ENCODE results near the gene DRGX.

The DRGX gene

DNA sequence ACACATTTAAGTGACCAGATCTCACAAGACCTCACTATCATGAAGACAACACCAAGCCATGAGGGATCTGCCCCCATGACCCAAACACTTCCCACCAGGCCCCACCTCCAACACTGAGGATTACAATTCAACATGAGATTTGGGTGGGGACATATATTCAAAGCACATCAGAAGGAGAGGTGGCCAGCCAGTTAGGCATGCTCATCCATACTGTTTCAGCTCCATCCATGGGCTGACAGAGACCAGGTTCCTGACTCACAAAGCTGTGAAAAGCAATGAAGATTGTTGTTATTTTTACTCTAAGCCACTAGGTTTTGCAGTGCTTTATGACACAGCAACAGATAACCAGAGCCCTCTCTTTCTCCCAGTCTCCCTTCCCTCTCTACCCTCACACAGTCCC, 60.9 kb downstream of the DRGX start:
- no peak for DNase-seq

DNA sequence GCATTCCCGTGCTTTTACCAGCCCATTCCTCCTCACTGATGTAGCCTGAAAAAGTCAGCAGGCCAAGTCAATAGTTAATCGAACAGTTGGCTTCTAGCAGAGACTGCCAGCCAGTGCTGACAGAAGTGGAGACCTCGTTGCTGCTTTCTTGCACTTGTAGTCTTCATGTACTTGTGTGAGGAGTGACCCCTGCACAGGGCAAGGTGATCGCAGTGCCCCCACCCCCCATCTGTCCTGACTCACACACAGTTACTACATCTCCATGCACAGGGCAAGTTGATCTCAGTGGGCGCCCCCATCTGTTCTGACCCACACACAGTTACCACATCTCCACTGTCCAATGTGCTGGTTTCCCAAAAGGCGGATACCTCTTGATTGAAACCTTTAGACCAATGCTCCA, 62.7 kb downstream of the DRGX start:
- no peak for DNase-seq

DNA sequence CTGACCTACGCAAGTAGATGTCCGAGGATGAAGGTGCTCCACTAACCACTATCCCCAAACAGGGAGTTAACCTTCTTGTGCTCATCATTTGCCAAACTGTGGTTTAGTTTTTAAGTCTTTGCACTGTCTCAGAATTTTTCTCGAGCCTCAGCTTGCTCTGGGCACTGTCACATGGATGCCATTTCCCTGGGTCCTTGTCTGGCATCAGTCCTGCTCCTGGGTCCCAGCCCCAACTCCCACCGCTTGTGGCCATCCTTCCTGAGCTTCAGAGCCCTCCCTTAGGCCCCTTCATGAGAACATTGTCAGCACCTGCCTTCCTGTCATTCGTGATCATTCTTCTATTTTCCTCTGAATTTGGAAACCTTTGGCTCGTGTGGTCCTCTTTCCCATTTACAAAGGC, 63.1 kb downstream of the DRGX start:
- DNase-seq = no peak

DNA sequence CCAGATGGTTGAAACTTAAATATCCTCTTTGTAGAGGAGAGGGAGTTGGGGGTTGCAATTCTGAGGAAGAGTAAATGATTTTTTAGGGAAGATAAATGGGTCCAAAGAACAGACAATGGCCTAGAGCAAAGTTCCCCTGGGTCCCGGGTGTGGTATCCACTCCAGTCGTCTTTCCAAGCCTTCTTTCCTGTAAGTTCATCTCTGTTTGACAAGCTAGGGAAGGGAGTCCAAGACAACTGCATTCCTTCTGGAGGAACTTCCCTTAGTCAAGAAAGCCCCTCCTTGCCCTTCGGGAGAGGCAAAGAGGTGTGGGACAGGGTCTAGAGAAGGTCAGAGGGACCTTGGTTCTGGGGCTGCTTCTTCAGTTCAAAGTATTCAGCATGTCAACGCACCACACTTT, 63.6 kb downstream of the DRGX start:
- DNase-seq = no peak

DNA sequence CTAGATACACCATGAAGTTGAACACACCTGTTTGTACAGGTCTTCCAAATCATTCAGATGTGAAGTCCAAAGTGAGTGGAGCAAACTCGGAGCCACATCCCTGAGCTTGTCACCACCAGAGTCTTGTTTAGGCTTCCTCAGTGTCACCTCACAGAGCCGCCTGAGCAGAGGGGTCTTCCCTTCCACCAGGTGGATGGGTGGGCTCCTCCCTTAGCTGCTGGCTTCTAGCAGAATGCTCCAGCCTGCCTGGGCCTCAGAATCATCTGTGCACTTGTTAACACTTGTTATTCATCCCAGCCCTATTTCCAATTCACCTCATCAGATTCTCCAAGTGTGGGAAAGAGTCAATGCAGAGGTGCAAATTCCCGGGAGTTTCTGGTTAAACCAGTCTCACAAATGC, 64.5 kb downstream of the DRGX start:
- no peak for DNase-seq

DNA sequence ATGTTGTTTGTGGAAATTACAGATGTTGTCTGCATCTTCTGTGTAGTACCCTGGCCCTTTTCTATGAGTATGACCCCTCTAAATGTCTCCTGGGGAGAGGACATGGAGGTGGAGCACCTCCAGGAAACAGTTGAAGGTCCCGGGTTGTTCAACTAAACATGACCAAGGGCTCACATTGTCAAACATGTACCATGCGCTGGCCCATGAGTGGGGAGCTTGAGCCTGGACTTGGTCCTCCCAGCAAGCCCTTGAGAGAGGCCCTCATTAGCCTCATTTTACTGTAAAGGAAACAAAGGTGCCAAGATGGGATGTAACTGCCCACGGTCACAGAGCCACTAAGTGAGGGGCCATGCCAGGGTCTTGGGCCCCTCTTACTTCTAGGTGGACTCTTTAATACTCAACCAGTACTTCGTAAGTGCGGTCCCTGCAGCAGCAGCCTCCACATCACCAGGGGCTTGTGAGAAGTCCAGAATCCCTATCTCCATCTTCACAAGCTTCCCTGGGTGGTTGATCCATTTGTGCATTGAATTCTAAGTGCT, 65.7 kb downstream of the DRGX start:
- DNase-seq = no peak

DNA sequence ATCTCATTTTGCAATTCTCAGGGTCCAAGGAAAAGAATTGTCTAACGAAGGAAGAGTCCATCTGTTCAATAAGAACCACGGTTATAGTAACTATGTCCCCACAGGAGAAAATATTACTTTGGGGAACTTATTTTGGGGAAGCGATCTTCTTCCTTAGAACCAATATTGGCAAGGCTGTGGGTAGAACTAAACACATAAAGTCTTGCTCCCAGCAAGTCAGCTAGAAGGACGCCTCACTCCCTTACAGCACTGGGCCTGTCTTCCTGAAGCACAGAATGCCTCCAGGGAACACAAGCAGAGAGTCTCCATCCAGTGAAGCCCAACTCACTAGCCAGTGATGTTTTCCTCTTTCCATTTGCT, 66.8 kb downstream of the DRGX start:
- no peak for DNase-seq

DNA sequence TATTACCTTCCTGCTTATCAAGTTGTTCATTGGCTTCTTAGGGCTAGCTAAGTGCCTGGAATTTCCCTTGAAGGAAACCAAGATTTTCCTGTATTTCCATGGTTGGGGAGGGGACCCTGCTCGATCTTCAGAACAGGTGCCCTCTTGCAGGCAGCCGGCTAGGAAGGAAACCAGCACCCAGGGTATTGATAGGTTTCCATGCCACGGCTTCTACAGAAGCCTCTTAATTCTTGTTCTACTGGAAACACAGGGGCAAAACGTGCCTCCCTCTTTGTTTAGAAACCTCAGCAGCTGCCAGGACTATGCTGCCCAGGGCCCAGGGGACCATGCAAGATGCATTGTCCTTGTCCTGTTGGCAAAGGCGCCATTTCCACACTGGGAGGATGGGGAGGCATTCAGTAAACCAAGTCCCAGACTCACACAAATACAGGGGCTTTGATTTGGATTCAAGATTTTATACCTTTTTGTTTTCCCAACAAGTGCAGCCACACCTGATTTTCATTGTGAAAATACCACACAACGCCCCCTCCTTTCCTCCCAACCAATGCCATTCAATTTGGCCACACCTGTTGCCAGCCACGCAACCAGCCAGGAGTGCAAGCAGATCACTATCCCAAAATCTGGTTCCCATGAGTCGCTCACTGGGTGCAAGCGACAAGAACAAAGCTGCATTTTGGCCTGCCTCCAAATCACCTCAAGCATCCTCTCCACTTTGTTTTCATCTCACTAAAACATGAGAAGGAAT, 67.3 kb downstream of the DRGX start:
- no peak for DNase-seq

DNA sequence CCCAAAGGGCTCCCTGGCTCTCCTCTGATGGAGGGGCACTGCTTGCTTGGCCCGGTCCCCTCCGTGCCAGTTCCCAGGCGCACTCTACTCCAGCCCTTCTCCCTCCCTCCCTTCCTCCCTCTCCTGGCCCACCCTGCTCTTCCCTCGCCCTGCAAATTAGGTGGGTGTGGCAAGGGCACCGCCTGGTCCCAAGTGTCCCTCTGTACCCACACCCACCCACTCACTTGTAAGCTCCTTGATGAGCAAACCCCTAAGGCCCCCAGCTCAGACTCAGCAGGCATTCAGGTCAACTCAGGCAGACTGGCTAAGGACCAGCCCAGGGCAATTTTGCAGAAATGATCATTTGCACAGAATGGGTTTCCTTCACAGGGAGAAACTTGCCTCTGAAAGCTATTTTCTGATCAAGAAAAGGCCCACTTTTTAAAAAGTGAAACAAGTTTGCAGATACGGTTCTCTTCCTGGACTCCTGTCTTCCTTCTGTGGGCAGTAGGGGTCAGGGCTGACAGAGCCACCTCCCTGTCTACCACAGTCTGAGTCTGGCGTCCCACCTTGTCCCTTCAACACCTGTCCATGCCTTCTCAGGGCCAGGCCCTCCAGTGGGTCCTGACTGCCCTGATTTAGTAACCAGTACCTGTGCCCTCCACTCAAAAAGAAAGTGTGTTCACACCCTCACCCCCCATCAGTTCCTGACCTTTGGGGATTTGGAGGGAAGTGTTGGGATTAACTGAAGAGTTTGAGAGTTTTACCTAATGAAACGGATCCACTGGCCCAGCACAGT, 68.7 kb downstream of the DRGX start:
- no peak for DNase-seq

DNA sequence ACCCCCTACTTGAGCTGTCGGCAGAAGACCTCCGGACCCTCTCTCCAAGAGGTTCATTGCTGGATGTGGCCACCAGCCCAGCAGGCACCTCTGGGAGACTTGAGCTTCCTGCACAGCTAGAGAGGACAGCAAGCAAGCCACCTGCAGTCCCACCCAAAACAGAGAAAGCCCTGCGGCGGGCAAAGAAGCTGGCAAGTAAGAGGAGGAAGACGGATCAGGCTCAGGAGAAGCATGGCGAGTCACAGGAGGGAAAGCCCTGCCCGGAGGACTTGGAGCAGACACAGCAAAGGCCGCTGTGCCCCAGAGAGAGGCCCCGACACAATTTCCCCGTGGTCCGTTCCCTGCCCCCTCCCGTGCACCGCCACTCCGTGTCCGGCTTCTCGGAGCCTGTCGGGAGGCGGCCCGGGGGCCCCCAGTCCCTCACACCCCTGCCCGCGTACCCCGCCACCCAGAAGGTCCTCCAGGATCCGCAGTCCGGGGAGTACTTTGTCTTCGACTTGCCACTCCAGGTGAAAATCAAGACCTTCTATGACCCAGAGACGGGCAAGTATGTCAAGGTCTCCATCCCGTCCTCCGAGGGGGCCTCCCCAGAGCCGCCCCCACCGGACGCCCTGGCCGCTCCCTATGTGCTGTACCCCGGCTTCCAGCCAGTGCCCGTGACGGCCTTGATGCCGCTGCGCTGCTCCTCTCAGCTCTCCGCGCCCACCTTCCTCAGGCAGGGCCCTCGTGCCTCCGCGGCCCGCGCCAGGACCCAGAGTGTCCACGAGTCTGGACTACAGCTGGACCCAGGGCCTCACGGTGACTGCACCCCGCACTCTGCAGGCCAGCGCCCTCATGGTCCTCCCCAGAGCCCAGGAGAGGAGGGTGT, 69.7 kb downstream of the DRGX start:
- DNase-seq = no peak

DNA sequence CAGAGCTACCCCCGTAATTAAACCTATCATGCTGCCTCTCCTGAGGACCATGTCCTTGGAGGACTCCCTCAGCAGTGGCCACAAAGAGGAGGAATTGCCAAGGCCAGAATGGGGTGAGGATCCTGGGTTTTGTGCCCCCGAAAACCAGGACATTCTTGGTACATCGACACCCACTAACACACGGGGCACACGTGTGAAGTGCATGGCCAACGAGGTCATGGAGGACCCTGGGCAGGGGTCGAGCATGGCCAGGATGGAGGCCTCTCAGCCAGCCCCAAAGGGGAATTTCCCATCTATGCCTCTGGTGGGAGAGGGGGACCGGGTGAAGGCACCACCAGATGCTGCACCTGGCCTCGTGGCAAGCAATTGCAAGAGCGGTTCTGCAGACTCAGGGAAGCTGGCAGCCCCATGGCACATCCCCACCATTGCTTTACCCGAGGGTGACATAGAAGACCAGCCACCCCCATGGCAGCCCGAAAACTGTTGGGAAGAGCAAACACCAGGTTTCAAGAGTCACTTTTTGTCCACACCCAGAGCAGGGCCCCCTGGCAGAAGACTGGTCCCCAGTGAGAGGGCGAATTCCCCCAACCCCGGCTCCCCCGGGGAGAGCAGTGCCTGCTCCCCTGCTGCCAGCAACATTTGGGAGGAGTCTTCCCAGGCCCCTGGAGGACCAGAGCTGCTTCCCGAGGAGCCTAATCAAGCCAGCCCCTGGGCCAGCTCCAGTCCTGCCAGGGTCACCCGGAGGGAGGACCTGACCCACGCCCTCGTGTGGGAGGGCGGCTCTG, 70.6 kb downstream of the DRGX start:
- no peak for DNase-seq

DNA sequence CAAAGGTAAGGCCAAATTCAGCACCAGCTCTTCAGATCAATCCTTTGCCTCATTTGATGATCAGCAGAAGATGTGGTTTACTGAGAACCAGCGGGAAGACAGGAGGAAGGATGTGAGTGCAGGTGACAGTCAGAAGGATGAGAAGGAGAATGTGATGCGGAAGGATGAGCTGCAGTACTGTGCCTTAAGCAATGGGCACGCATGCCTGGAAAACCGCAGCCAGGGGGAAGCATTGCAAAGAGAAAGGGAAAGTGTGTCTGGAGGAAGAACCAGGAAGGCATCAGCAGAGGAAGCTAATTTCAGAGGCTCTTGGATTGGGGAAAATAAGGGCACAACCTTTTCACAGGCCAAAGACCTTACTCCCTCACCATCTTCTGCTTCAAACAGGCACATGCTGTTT, 71.2 kb downstream of the DRGX start:
- no peak for DNase-seq

DNA sequence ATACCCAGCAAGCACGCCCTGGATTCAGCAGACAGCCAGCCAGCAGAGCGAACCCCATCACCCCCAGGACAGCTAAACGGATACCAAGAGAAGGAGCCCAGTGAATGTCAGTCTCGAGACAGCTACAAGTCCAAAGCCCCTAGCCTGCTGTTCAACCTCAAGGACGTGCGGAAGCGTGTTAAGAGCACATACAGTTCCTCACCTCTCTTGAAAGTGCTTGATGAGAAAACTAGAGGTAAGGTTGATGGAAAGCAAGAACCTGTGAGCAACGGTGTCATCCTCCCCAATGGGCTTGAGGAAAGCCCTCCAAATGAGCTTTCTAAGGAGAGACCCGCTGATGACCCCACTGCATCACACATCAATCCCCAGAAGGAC, 72.0 kb downstream of the DRGX start:
- no peak for DNase-seq

DNA sequence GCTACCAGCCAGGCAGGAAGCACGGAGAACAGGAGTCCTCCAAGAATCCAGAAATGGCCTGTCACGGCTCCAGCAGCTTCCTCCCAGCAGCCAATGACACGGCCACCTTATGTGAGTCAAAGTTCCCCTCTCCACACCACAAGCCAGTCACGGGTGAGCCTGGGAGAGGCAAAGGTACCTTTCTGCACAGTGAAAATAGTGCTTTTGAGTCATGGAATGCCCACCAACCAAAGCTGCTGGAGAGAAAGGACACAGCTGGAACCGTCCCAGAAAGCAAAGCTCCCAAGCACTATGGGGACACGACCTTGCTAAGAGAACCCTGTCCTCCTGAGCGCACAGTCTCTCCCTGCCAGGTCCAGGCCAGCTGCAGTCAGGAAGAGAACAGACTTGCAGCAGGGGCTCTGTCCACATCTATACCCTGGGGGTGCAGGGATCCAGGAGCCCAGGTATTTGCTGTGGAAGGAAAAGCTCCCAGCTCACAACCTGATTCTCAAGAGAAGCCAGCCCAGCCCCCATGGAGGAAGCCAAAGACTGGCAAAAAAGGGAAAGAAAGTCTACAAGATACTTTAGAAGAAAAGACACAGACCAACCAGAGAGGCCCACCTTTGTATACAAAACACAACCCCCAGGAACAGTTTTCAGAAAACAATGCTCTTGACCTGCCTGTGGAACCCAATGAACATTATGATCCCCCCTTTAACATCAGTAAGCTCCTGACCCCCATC, 72.6 kb downstream of the DRGX start:
- DNase-seq = no peak

DNA sequence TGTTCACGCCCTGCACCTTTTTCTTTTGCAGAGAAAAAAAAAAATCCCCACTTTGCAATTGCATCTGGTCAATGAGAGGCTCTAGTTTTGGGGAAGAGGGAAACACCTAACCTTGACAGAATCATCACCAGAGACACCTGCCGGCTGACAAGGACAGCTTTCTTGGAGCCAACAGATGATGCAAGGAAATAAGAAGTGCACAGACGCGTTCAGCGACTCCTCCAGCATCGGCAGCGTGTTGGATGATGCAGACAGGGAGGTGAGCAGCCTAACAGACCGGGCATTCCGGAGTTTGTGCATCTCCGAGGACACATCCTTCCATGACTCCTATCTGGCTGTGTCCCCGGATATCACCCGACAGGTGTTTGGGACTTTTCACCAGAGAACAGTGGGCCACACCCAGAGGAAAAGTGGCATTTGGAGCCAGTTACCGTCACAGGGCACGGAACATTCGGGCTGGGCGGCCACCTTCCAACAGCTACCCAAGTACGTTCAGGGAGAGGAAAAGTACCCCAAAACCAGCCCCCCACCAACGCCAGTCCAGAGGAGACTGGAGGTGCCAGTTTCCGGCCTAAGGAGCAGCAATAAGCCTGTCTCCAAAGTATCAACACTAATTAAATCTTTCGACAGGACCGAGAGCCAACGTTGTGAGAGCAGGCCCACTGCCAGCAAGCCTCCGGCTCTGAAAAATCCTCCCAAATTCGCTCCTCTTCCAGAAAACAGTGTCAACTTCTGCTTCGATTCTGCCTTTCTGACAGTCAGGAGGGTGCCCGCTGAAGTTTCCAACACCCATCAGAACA, 73.3 kb downstream of the DRGX start:
- DNase-seq = no peak

DNA sequence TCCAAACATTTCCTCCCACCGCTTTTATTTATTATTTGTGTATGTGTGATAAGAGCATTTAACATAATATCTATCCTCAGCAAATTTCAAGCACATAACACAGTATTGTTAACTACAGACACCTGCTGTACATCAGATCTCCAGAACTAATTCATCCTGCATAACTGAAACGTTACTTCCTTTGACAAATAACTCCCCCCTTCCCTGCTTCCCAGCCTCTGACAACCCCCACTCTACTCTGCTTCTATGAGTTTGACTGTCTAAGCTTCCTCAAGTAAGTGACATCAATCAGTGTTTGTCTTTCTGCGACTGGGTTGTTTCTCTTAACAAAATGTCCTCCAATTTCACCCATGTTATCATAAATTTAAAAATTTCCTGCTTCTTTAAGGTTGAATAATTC, 74.9 kb downstream of the DRGX start:
- no peak for DNase-seq

DNA sequence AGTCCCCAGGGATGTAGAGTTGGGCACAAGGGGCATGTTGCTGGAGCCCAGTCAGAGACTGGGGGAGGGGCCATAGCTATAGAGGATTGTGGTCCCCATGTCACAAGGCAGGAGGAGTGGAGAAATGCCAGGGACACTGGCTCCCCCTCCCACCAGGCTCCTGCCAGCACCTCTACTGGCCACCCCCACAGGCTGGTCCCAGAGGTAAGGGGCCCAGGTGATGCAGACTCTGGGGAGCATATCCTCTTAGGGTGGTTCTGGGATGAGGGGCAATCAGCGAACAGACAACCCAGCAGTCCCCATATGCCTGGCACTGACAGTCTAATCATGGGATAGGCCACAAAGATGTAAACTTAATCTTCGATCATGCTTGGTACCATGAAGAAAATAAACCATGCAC, 75.7 kb downstream of the DRGX start:
- no peak for DNase-seq

DNA sequence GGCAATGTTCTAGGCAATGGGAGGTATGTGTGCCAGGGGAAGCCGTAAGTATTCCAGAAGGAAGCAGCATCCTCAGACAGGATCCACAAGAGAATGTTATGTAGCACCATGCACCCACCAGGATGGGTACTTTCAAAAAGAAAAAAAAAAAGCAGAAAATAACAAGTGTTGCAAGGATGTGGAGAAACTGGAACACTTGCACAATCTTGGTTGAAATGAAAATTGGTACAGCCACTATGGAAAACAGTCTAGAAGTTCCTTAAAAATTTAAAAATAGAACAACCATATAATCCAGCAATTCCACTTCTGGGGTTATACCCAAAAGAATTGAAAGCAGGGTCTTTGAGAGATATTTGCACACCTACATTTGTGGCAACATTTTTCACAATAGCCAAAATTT, 76.7 kb downstream of the DRGX start:
- no peak for DNase-seq

DNA sequence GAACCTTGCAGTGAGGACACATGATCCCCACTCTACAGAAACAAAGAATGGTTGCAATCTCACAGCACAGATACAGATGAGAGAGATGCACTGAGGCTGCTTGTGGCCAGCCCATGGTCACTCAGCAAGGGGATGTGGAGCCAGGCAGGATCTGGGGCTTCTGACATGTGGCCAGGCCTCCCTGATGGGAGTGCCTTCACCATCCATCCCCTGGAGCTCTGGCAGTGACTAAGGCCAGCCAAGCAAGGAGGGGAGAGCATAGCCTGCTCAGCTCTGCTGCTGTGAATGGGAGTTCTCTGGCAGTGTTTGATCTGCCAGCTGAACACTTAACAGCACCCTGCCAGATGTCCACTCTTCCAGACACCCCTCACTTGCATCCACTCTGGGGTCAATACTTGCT, 77.1 kb downstream of the DRGX start:
- DNase-seq = no peak

DNA sequence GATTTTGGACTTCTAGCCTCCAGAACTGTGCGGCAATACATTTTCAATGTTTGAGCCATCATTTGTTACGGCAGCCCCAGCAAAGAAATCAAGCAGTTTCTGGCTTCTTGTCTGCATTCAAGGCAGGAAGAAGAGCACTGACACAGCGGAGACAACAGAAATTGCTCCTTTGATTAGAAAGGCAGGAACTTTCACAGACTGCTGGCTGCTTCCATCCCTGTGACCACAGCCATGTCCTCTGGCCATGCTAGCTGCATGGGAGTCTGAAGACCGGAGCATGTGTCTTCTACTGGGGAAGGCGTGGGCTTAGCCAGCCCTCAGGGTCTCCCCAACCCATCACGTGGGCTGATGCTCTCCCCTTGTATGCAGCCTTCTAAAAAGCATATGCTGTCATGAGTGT, 77.9 kb downstream of the DRGX start:
- no peak for DNase-seq

DNA sequence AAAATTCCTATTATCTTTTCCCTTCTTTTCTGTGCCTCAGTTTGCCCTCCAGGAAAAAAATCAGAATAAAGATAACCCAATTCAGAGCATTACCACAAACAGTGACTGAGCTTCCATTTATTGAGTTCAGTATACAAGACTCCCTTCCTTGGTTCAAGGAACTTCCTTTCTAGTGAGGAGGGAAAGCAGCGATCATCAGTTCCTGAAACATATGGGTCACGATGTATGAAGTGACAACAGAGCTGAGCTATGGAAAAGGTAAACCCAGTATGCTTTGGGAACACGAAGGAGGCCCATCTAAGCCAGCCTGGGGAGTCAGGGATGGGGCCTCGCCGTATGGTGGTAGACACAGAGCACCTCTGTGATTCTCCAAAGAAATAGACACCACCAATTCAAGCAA, 81.1 kb downstream of the DRGX start:
- DNase-seq = no peak

Data from activated CD4-positive, alpha-beta T cell treated with anti-CD3 and anti-CD28 coated beads, Interleukin-10, Interleukin-2, amounts not matched to agents 100 ng/mL and 50 ng/mL, durations not matched to agents 16 hours and 8 hours (primary cell).